NK-92 treated with Interleukin-12 subunit alpha and Interleukin-12 subunit beta, amount 100 ng/mL, for 24 hours (cell line): ENCODE results near the gene METTL9.
"Not testable (repeated sequence)": the region's sequence is repeated elsewhere in the genome, so short reads cannot be mapped to it uniquely, and the experiment has no call there.

Experiments
- DNase-seq: peaks from one replicate; lab custom pipeline; 2025; lab: John Stamatoyannopoulos, UW

Gene METTL9

GRCh38 chr16:21611198-21611555 is 11.8 kb downstream of the METTL9 start:
- no peak for DNase-seq

- no peak for DNase-seq
Observed at GRCh38 chr16:21611556-21612384, 12.4 kb downstream of the METTL9 start.

- no peak for DNase-seq
Observed at GRCh38 chr16:21613361-21613760, 14.0 kb downstream of the METTL9 start.

GRCh38 chr16:21613781-21614180 is 14.4 kb downstream of the METTL9 start:
- no peak for DNase-seq

GRCh38 chr16:21614896-21615295 is 15.5 kb downstream of the METTL9 start:
- DNase-seq = no peak

- no peak for DNase-seq
Observed at GRCh38 chr16:21617607-21618006, 18.2 kb downstream of the METTL9 start.

GRCh38 chr16:21618281-21618680 is 18.9 kb downstream of the METTL9 start:
- no peak for DNase-seq

- no peak for DNase-seq
Observed at GRCh38 chr16:21619765-21620425, 20.5 kb downstream of the METTL9 start.

- no peak for DNase-seq
Observed at GRCh38 chr16:21620592-21620991, 21.2 kb downstream of the METTL9 start.

- no peak for DNase-seq
Observed at GRCh38 chr16:21622545-21622944, 23.2 kb downstream of the METTL9 start.

- DNase-seq = no peak
Observed at GRCh38 chr16:21625026-21625425, 25.6 kb downstream of the METTL9 start.

- DNase-seq = no peak
Observed at GRCh38 chr16:21626659-21627277, 27.4 kb downstream of the METTL9 start.

GRCh38 chr16:21628121-21628726 is 28.8 kb downstream of the METTL9 start:
- no peak for DNase-seq

GRCh38 chr16:21628772-21629171 is 29.4 kb downstream of the METTL9 start:
- no peak for DNase-seq

GRCh38 chr16:21629616-21630539 is 30.5 kb downstream of the METTL9 start:
- not testable (repeated sequence) for DNase-seq

- DNase-seq = not testable (repeated sequence)
Observed at GRCh38 chr16:21630866-21631265, 31.5 kb downstream of the METTL9 start.

GRCh38 chr16:21631376-21631775 is 32.0 kb downstream of the METTL9 start:
- not testable (repeated sequence) for DNase-seq

- DNase-seq = not testable (repeated sequence)
Observed at GRCh38 chr16:21631951-21632575, 32.7 kb downstream of the METTL9 start.

GRCh38 chr16:21634216-21634615 is 34.8 kb downstream of the METTL9 start:
- no peak for DNase-seq

GRCh38 chr16:21635694-21636093 is 36.3 kb downstream of the METTL9 start:
- DNase-seq = not testable (repeated sequence)
